HG02798 (cell line): Measurements from ENCODE around the gene HECW1.
A peak's percentile ranks its signal among the peaks of the same experiment; 100 is the strongest.
"Not testable (repeated sequence)": the region's sequence is repeated elsewhere in the genome, so short reads cannot be mapped to it uniquely, and the experiment has no call there.

Source experiments
- ATAC-seq: cut with Tn5 transposase; IDR thresholded peaks from one replicate; pipeline ENCODE4 v1.9.1; 2021; ENCODE audit warnings: mild to moderate bottlenecking; ENCODE audit not compliant: unreplicated experiment, poor library complexity

Gene HECW1

GRCh38 chr7:43112459-43112940, at the start of gene HECW1:
TSS of gene HECW1 (plus strand) at chr7:43112647. CDS start at chr7:43243906, 131,259 bp downstream.
- ATAC-seq, result no peak

GRCh38 chr7:43071604-43072003, 40.8 kb upstream of the HECW1 start:
- no peak for ATAC-seq

GRCh38 chr7:43072530-43072929, 39.9 kb upstream of the HECW1 start:
- ATAC-seq, result peak; percentile 53

GRCh38 chr7:43073811-43074210, 38.6 kb upstream of the HECW1 start:
- not testable (repeated sequence) for ATAC-seq

GRCh38 chr7:43076189-43076605, 36.2 kb upstream of the HECW1 start:
- peak; percentile 70 for ATAC-seq

- no peak for ATAC-seq
Observed at GRCh38 chr7:43076606-43077005, 35.8 kb upstream of the HECW1 start.

- no peak for ATAC-seq
Observed at GRCh38 chr7:43077285-43077684, 35.2 kb upstream of the HECW1 start.

- ATAC-seq, result no peak
Observed at GRCh38 chr7:43077732-43078391, 34.6 kb upstream of the HECW1 start.

GRCh38 chr7:43078794-43079193, 33.7 kb upstream of the HECW1 start:
- no peak for ATAC-seq

- no peak for ATAC-seq
Observed at GRCh38 chr7:43081603-43082002, 30.8 kb upstream of the HECW1 start.

GRCh38 chr7:43083106-43083505, 29.3 kb upstream of the HECW1 start:
- no peak for ATAC-seq

- no peak for ATAC-seq
Observed at GRCh38 chr7:43085017-43085416, 27.4 kb upstream of the HECW1 start.

- ATAC-seq, result no peak
Observed at GRCh38 chr7:43085992-43086391, 26.5 kb upstream of the HECW1 start.

- ATAC-seq, result no peak
Observed at GRCh38 chr7:43092819-43093218, 19.6 kb upstream of the HECW1 start.

- ATAC-seq, result no peak
Observed at GRCh38 chr7:43096875-43097274, 15.6 kb upstream of the HECW1 start.

- no peak for ATAC-seq
Observed at GRCh38 chr7:43099750-43100149, 12.7 kb upstream of the HECW1 start.

GRCh38 chr7:43104874-43105520, 7.5 kb upstream of the HECW1 start:
- no peak for ATAC-seq

- ATAC-seq, result no peak
Observed at GRCh38 chr7:43105521-43106120, 6.8 kb upstream of the HECW1 start.

- ATAC-seq, result peak; percentile 94
Observed at GRCh38 chr7:43108255-43109011, 4.0 kb upstream of the HECW1 start.

- no peak for ATAC-seq
Observed at GRCh38 chr7:43110791-43111535, 1.5 kb upstream of the HECW1 start.
